Gastrocnemius medialis (tissue), 4 donors: ENCODE results near the gene ACSBG1. TPM values are rescaled to one million over a fixed set of nuclear protein-coding genes. Genes with fewer than 3 reads are reported as not detected.
A peak's percentile ranks its signal among the peaks of the same experiment; 100 is the strongest.

Experiments
- ATAC-seq, 2 donors: fragments of 150-250 bp; one replicate each; pipeline ENCODE4 v1.9.1; 2016
- DNase-seq, 2 donors: peaks; one replicate each; pipeline ENCODE4 v3.0.0-alpha.2; 2019
- H3K27ac ChIP-seq, 4 donors: fragments of 200-600 bp; sonication (generic); 1 replicate in 1 of 4; 2 replicates in 3 of 4; pipeline ENCODE4 v1.5.1; 2016 to 2018; ENCODE audit warnings: mild to moderate bottlenecking in 2 of 4, moderate library complexity in 1 of 4
- H3K27me3 ChIP-seq, 3 donors: fragments of 200-600 bp; sonication (generic) in 2 of 3; 1 replicate in 1 of 3; 2 replicates in 2 of 3; pipeline versions ENCODE4 v1.5.1 to v1.6.0; 2016 to 2019; ENCODE audit warnings: mild to moderate bottlenecking in 1 of 3, moderate library complexity in 1 of 3
- H3K36me3 ChIP-seq, 2 donors: fragments of 200-600 bp; sonication (generic) in 1 of 2; one replicate each; pipeline ENCODE4 v1.5.1; 2017 to 2018
- H3K4me1 ChIP-seq, 2 donors: fragments of 200-600 bp; sonication (generic) in 1 of 2; one replicate each; pipeline ENCODE4 v1.5.1; 2016 to 2017; ENCODE audit warnings: mild to moderate bottlenecking in 2 of 2
- H3K4me3 ChIP-seq, 4 donors: fragments of 200-600 bp; sonication (generic) in 3 of 4; 1 replicate in 1 of 4; 2 replicates in 3 of 4; pipeline ENCODE4 v1.5.1; 2016 to 2019; ENCODE audit warnings: mild to moderate bottlenecking in 2 of 4
- H3K9me3 ChIP-seq, 3 donors: fragments of 200-600 bp; sonication (generic) in 2 of 3; 1 replicate in 1 of 3; 2 replicates in 2 of 3; pipeline ENCODE4 v1.5.1; 2016 to 2019
- POLR2A ChIP-seq, 2 donors: fragments of 450-650 bp; IDR thresholded peaks; one replicate each; pipeline ENCODE4 v1.6.1; 2017; ENCODE audit warnings: antibody characterized with exemption in 2 of 2, mild to moderate bottlenecking in 2 of 2, moderate library complexity in 2 of 2
- in situ Hi-C, 4 donors: fragments of 200-750 bp; cut with MboI; loops; one replicate each; pipeline versions ENCODE4 v1.15.0 to v1.8.0; 2017; ENCODE audit warnings: low sequenced_read_pairs in 4 of 4
- intact Hi-C: fragments of 100-400 bp; cut with DNase I; formaldehyde crosslinking; loops from one replicate; pipeline ENCODE4 v1.15.1; 2023; ENCODE audit warnings: low total_unique reads
- total RNA-seq, 4 donors: library from RNA; depleted of rRNA; stranded (reverse); fragments of >200 nt; gene quantifications; one replicate each; pipeline versions ENCODE4 v1.1.0 to v1.2.3, GENCODE V29; 2016
- TF ChIP-seq, protein P1 (sequence below), 5 experiments: fragments of 450-650 bp in 3 of 5; fragments of 200-600 bp in 2 of 5; sonication (generic) in 2 of 5; IDR thresholded peaks in 4 of 5; conservative IDR thresholded peaks in 1 of 5; 1 replicate in 4 of 5; 2 replicates in 1 of 5; pipeline ENCODE4 v1.5.1; 2016 to 2019; ENCODE audit warnings: antibody characterized with exemption in 5 of 5, mild to moderate bottlenecking in 3 of 5, moderate library complexity in 3 of 5

Gene ACSBG1, protein sequence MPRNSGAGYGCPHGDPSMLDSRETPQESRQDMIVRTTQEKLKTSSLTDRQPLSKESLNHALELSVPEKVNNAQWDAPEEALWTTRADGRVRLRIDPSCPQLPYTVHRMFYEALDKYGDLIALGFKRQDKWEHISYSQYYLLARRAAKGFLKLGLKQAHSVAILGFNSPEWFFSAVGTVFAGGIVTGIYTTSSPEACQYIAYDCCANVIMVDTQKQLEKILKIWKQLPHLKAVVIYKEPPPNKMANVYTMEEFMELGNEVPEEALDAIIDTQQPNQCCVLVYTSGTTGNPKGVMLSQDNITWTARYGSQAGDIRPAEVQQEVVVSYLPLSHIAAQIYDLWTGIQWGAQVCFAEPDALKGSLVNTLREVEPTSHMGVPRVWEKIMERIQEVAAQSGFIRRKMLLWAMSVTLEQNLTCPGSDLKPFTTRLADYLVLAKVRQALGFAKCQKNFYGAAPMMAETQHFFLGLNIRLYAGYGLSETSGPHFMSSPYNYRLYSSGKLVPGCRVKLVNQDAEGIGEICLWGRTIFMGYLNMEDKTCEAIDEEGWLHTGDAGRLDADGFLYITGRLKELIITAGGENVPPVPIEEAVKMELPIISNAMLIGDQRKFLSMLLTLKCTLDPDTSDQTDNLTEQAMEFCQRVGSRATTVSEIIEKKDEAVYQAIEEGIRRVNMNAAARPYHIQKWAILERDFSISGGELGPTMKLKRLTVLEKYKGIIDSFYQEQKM
- total RNA-seq: 1 to 10 TPM in 1 of 4 donors, not detected in 3; 1.9 TPM

DNA sequence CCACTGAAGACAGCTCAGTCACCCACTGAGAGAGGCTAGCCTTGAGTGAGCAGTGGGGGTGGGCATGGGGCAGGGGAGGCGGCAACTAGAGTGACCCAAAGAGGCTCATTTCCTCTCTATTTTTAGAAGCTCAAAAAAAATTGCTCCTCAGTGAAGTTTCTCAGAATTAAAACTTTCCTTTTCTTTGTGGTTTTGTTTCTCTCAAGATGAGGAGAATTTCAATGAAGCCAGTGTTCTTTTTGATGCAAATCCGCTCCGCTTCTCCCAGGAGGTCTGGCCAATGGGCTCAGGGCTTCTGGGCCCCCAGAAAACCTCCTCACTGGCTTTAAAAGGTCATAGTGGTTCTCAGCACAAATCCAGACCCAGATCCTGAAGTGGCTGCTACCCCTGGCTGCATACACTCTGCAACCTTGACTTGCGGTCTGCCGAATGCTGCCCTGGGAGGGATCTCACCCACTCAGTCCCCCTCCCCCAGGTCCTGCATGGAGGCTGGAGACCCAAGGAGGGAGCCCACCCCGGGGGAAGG lies at the start of gene ACSBG1:
TSS of gene ACSBG1 (minus strand) at position 51 of the 526 bp plus-strand sequence. CDS start 64 bp downstream, outside the sequence.
- H3K4me1 ChIP-seq: no peaks in the 10 kb centered on the region
- H3K36me3 ChIP-seq: no peaks in the 10 kb centered on the region
- H3K4me3 ChIP-seq: no peak within 1 kb of the TSS
- DNase-seq (no peak), ATAC-seq (no peak)
- no peak within 1 kb of the TSS for H3K27ac ChIP-seq
- no peaks in the 10 kb centered on the region for H3K9me3 ChIP-seq
- in situ Hi-C loops: loop anchor here (5.0 to 25.0 kb wide), 4 partner anchors 52 to 272 kb away; no protein-coding TSS in a partner anchor
- H3K27me3 ChIP-seq: no peaks in the 10 kb centered on the region
- intact Hi-C loops: loop anchor here (5.0 kb wide), 1 partner anchor 32 kb away; no protein-coding TSS in a partner anchor
- TF ChIP-seq, protein P1, sequence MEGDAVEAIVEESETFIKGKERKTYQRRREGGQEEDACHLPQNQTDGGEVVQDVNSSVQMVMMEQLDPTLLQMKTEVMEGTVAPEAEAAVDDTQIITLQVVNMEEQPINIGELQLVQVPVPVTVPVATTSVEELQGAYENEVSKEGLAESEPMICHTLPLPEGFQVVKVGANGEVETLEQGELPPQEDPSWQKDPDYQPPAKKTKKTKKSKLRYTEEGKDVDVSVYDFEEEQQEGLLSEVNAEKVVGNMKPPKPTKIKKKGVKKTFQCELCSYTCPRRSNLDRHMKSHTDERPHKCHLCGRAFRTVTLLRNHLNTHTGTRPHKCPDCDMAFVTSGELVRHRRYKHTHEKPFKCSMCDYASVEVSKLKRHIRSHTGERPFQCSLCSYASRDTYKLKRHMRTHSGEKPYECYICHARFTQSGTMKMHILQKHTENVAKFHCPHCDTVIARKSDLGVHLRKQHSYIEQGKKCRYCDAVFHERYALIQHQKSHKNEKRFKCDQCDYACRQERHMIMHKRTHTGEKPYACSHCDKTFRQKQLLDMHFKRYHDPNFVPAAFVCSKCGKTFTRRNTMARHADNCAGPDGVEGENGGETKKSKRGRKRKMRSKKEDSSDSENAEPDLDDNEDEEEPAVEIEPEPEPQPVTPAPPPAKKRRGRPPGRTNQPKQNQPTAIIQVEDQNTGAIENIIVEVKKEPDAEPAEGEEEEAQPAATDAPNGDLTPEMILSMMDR (IDR thresholded peaks at IDR 0.05 in 4 of 5, conservative IDR thresholded peaks at IDR 0.05 in 1 of 5): no peak
- TF ChIP-seq POLR2A (IDR thresholded peaks at IDR 0.05): no peak

DNA sequence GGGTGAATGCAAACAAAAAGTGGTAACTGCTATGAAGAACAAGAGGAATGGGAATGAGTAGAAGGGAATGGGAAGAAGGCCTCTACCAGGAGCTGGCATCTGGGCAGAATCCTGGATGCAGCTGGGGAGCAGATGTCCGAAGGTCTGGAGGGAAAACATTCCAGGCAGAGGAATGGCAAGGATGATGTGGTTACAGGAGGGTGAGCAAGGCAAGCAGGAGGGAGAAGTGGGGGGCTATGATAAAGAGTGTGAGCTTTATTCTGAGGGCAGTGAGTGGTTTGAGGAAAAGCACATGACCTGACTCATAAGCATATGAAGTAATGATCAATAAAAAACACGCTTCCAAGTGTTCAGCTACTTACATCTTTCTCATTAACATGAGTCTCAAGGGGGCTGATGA lies 48.0 kb upstream of the ACSBG1 start:
- no peak for TF ChIP-seq POLR2A (IDR thresholded peaks at IDR 0.05)
- TF ChIP-seq, protein P1 (IDR thresholded peaks at IDR 0.05 in 4 of 5, conservative IDR thresholded peaks at IDR 0.05 in 1 of 5): no peak
- Histone ChIP-seq H3K9me3 (no peaks in the 10 kb centered on the region), H3K27me3 (no peaks in the 10 kb centered on the region), H3K4me3 (no peak overlapping the region), H3K27ac (peak overlapping the region in 1 of 4 donors; percentile 46), H3K36me3 (peaks cover 0 to 96% of the 10 kb centered on the region in 2 donors), H3K4me1 (no peaks in the 10 kb centered on the region)
- DNase-seq (no peak), ATAC-seq (no peak)
- in situ Hi-C loops: no loop called here
- intact Hi-C loops: no loop called here

DNA sequence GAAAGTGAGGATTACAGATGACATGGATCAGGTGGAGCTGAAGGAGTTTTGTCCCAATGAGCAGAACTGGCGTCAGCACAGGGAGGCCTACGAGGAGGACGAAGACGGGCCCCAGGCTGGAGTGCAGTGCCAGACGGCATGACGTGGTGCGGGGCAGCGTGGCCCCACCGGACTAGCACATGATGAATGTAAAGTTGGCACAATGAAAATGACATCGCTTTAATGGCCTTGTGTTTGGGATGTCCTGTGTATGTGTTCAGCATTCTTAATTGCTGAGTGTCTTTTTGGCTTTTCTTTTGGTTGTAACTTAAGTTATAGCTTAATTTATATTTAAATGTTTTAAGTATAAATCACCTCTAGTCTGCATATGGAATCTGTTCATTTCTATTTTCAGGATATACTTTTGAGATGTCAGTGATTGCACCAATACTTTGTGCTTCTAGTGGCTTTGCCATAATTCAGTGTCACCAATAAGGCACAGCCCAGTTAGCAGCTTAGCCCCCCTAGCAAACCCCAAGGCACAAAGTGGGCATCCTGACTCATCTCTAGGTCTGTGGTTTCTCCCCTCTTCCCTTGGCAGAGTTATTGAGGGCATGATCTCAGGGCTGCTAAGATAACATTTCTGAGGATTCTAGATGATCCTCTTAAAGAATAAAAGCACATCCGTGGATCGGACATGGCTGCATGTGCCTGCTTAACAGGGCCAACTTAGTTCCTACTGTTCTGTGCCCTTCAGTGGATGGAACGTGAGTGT lies 46.1 kb upstream of the ACSBG1 start:
- ATAC-seq: no peak
- TF ChIP-seq, protein P1 (IDR thresholded peaks at IDR 0.05 in 4 of 5, conservative IDR thresholded peaks at IDR 0.05 in 1 of 5): no peak
- TF ChIP-seq POLR2A (IDR thresholded peaks at IDR 0.05): no peak
- H3K9me3 ChIP-seq: no peaks in the 10 kb centered on the region
- in situ Hi-C loops (no loop called here), intact Hi-C loops (no loop called here)
- no peaks in the 10 kb centered on the region for H3K27me3 ChIP-seq
- peaks cover 0 to 86% of the 10 kb centered on the region in 2 donors for H3K36me3 ChIP-seq
- peak overlapping the region in 1 of 4 donors; percentile 46 for H3K27ac ChIP-seq
- no peaks in the 10 kb centered on the region for H3K4me1 ChIP-seq
- no peak for DNase-seq
- no peak overlapping the region for H3K4me3 ChIP-seq

DNA sequence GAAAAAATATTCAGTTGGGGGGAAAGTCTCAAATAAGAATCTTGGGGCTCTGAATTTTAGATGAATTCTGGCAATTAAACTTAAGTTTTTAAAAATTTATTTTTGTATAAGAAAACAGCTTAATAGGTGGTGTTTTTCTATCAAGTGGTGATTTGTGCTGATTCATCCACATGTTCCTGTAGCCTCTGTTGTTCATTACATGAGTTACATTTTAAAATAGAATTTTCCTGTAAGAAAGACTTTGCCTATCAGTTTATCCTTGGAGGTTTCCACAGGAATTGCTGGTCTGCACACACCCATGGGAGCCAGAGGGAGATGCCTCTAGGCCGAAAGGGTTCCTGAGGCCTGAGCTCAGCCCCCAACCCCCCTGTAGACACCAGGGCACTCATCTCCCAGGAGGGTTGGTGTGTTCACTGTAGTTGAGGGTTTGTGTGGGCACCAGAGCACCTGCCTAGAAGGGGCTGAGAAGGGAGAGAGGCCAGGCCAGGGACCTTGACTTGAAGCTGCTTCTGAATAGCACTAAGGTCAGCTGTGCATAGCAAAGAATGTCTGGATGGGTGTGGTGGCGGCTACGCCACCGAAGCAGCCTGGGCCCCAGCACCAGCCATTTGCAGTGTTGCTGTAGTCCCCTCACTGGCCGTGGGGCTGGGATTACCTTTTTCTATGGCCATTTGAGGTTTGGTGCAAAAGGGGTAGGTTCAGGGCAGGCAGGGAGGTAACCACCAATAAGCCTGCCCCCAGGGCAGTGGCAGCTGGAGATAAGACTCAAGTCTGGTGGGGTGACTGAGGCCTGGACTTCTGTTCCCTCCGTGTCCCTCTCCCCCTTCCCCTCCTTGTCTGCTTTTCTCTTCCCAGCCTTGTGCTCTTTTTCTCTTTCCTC lies 41.9 kb upstream of the ACSBG1 start:
- TF ChIP-seq, protein P1 (IDR thresholded peaks at IDR 0.05 in 4 of 5, conservative IDR thresholded peaks at IDR 0.05 in 1 of 5): no peak
- no peak for TF ChIP-seq POLR2A (IDR thresholded peaks at IDR 0.05)
- in situ Hi-C loops (no loop called here), intact Hi-C loops (no loop called here)
- DNase-seq: no peak
- Histone ChIP-seq H3K9me3 (no peaks in the 10 kb centered on the region), H3K4me3 (no peak overlapping the region), H3K27me3 (no peaks in the 10 kb centered on the region), H3K36me3 (peaks cover 0 to 75% of the 10 kb centered on the region in 2 donors), H3K4me1 (no peaks in the 10 kb centered on the region), H3K27ac (peak overlapping the region; percentile 13 to 68 (median 49))
- no peak for ATAC-seq
